HCT116 (cell line): ENCODE data around the gene DDO.

Source experiments
- CBX3 ChIP-seq: IDR thresholded peaks from 2 replicates; pipeline ENCODE4 v1.6.1; 2012; ENCODE audit warnings: low read depth
- CTCF ChIP-seq, 3 experiments: fragments of 200-600 bp in 1 of 3; sonication (generic) in 1 of 3; IDR thresholded peaks in 2 of 3; conservative IDR thresholded peaks in 1 of 3; 2 replicates each; pipeline ENCODE4 v1.5.1; 2012 to 2017; ENCODE audit warnings: low read depth in 2 of 3, low read length in 2 of 3, antibody characterized with exemption in 1 of 3, borderline replicate concordance in 1 of 3, control low read depth in 1 of 3, mild to moderate bottlenecking in 1 of 3, mixed read lengths in 1 of 3, mixed run types in 1 of 3, moderate library complexity in 1 of 3; ENCODE audit not compliant: insufficient read depth in 1 of 3
- EZH2 ChIP-seq: fragments of 200-600 bp; sonication (generic); IDR thresholded peaks from 2 replicates; pipeline ENCODE4 v1.6.1; 2017; ENCODE audit warnings: antibody characterized with exemption, mixed run types
- EZH2phosphoT487 ChIP-seq: fragments of 200-600 bp; IDR thresholded peaks from 2 replicates; pipeline ENCODE4 v1.6.1; 2018; ENCODE audit warnings: antibody characterized with exemption, borderline replicate concordance
- FOSL1 ChIP-seq: IDR thresholded peaks from 2 replicates; pipeline ENCODE4 v1.6.1; 2012; ENCODE audit warnings: low read depth
- MAX ChIP-seq: IDR thresholded peaks from 2 replicates; pipeline ENCODE4 v1.6.1; 2012
- POLR2A ChIP-seq: IDR thresholded peaks from 2 replicates; pipeline ENCODE4 v1.7.0; 2011; ENCODE audit warnings: borderline replicate concordance; ENCODE audit not compliant: insufficient read depth, insufficient read length; ENCODE audit errors: extremely low read depth
- POLR2AphosphoS5 ChIP-seq: IDR thresholded peaks from 2 replicates; pipeline ENCODE4 v1.6.1; 2011; ENCODE audit warnings: mild to moderate bottlenecking, low read depth, low read length, moderate library complexity
- RAD21 ChIP-seq: IDR thresholded peaks from 2 replicates; pipeline ENCODE4 v1.6.1; 2012; ENCODE audit warnings: low read depth, mild to moderate bottlenecking
- REST ChIP-seq: IDR thresholded peaks from 2 replicates; pipeline ENCODE4 v1.6.1; 2012; ENCODE audit warnings: low read depth

- no peak for TF ChIP-seq CTCF (IDR thresholded peaks at IDR 0.05 in 2 of 3, conservative IDR thresholded peaks at IDR 0.05 in 1 of 3; ENCODE audit: borderline replicate concordance in 1 of 3, insufficient read depth in 1 of 3, low read depth in 2 of 3, low read length in 2 of 3)
- TF ChIP-seq POLR2AphosphoS5, result no peak
- no peak for TF ChIP-seq EZH2
- TF ChIP-seq CBX3, result no peak
- no peak for TF ChIP-seq FOSL1
- no peak for TF ChIP-seq POLR2A
- TF ChIP-seq REST, result no peak
- TF ChIP-seq EZH2phosphoT487, result no peak
- no peak for TF ChIP-seq RAD21
- no peak for TF ChIP-seq MAX
Observed at GRCh38 chr6:110430741-110431140, 15.4 kb upstream of the DDO start.
